Keratinocyte (primary cell): ENCODE data around the gene AGRN. TPM values are rescaled to one million over a fixed set of nuclear protein-coding genes. Genes with fewer than 3 reads are reported as not detected.

ENCODE experiments used
- DNase-seq: peaks from one replicate; pipeline ENCODE4 v3.0.0-alpha.2; 2011; ENCODE audit warnings: low read depth, missing footprints, low spot score
- FAIRE-seq: peaks from 2 replicates; lab custom pipeline; 2011; peaks lifted over from hg19 to GRCh38; lab: Jason Lieb, UNC
- H2AFZ ChIP-seq: 2 replicates; pipeline ENCODE4 v1.6.0; 2012; ENCODE audit warnings: low read length, control low read depth, inconsistent platforms; ENCODE audit not compliant: control insufficient read depth
- H3K27ac ChIP-seq: 2 replicates; pipeline ENCODE4 v1.5.1; 2011; ENCODE audit warnings: low read length; ENCODE audit not compliant: control insufficient read depth, insufficient read depth
- H3K27me3 ChIP-seq: 3 replicates; pipeline ENCODE4 v1.6.0; 2011; ENCODE audit warnings: low read length; ENCODE audit not compliant: control insufficient read depth, insufficient read depth; ENCODE audit errors: extremely low read depth
- H3K36me3 ChIP-seq, 2 experiments: 2 replicates in 1 of 2; 3 replicates in 1 of 2; pipeline ENCODE4 v1.5.1; 2011; ENCODE audit warnings: low read length in 2 of 2, mild to moderate bottlenecking in 1 of 2; ENCODE audit not compliant: control insufficient read depth in 2 of 2, insufficient read depth in 2 of 2; ENCODE audit errors: extremely low read depth in 1 of 2
- H3K4me1 ChIP-seq: 3 replicates; pipeline ENCODE4 v1.5.1; 2011; ENCODE audit warnings: low read length; ENCODE audit not compliant: control insufficient read depth, insufficient read depth; ENCODE audit errors: extremely low read depth
- H3K4me2 ChIP-seq: 3 replicates; pipeline ENCODE4 v1.6.0; 2011; ENCODE audit warnings: low read depth, low read length; ENCODE audit not compliant: control insufficient read depth, insufficient read depth; ENCODE audit errors: extremely low read depth
- H3K4me3 ChIP-seq, 3 experiments: fragments of 200-600 bp in 1 of 3; sonication (generic) in 1 of 3; 2 replicates in 2 of 3; 3 replicates in 1 of 3; pipeline ENCODE4 v1.5.1; 2011 to 2016; ENCODE audit warnings: low read length in 3 of 3, mild to moderate bottlenecking in 3 of 3, control low read depth in 2 of 3, inconsistent platforms in 1 of 3, low read depth in 1 of 3, mixed read lengths in 1 of 3, mixed run types in 1 of 3, moderate library complexity in 1 of 3; ENCODE audit not compliant: control insufficient read depth in 2 of 3, insufficient read depth in 2 of 3; ENCODE audit errors: extremely low read depth in 1 of 3
- H3K79me2 ChIP-seq: 2 replicates; pipeline ENCODE4 v1.6.0; 2012; ENCODE audit warnings: low read length; ENCODE audit not compliant: control insufficient read depth, insufficient read depth
- H3K9ac ChIP-seq: 3 replicates; pipeline ENCODE4 v1.6.0; 2011; ENCODE audit warnings: low read length; ENCODE audit not compliant: control insufficient read depth, insufficient read depth; ENCODE audit errors: extremely low read depth
- H3K9me1 ChIP-seq: 3 replicates; pipeline ENCODE4 v1.6.0; 2011; ENCODE audit warnings: low read length; ENCODE audit not compliant: control insufficient read depth, insufficient read depth; ENCODE audit errors: extremely low read depth
- H3K9me3 ChIP-seq: 2 replicates; pipeline ENCODE4 v1.5.1; 2012; ENCODE audit warnings: low read depth, low read length; ENCODE audit not compliant: control insufficient read depth
- H4K20me1 ChIP-seq: 3 replicates; pipeline ENCODE4 v1.6.0; 2011; ENCODE audit warnings: low read length; ENCODE audit not compliant: control insufficient read depth, insufficient read depth; ENCODE audit errors: extremely low read depth
- CTCF ChIP-seq, 3 experiments: IDR thresholded peaks in 1 of 3; conservative IDR thresholded peaks in 1 of 3; optimal IDR thresholded peaks in 1 of 3; 2 replicates in 2 of 3; 3 replicates in 1 of 3; pipeline versions ENCODE3 to v1.5.1; 2011; ENCODE audit warnings: low read length in 3 of 3, mild to moderate bottlenecking in 3 of 3, moderate library complexity in 2 of 3, control low read depth in 1 of 3, inconsistent platforms in 1 of 3; ENCODE audit not compliant: insufficient read depth in 2 of 3; ENCODE audit errors: extremely low read depth in 1 of 3
- EZH2 ChIP-seq: IDR thresholded peaks from one replicate; pipeline ENCODE4 v1.6.1; 2012; ENCODE audit warnings: inconsistent platforms, mild to moderate bottlenecking, low read length, moderate library complexity
- dilution Hi-C: fragments of 300-500 bp; cut with MboI; formaldehyde crosslinking; loops from one replicate; pipeline ENCODE4 v1.7.0; 2020; ENCODE audit warnings: low sequenced_read_pairs; ENCODE audit not compliant: extremely low pct_ligation_motif_present
- polyA plus RNA-seq, 5 experiments: library from polyadenylated mRNA; depleted of rRNA in 3 of 5; stranded (reverse) in 3 of 5; stranded (forward) in 1 of 5; unstranded in 1 of 5; fragments of >200 nt; gene quantifications; 1 replicate in 1 of 5; 2 replicates in 3 of 5; 3 replicates in 1 of 5; pipeline versions ENCODE4 v1.2.1 to v1.2.3, GENCODE V29; 2011 to 2012; ENCODE audit warnings: missing spikeins in 2 of 5, low read depth in 1 of 5, low replicate concordance in 1 of 5

AGRN gene
- polyA plus RNA-seq, 1 donor (not counting 4 experiments of a cell fraction or from before 2014, with no cell fraction given): 72.4 TPM

GRCh38 chr1:991895-992294 is 28.0 kb upstream of the AGRN start:
- no peak for FAIRE-seq
- H3K9me3 ChIP-seq: no peaks in the 10 kb centered on the region

GRCh38 chr1:992362-992761 is 27.6 kb upstream of the AGRN start:
- dilution Hi-C loops: no loop called here
- Histone ChIP-seq H3K27ac (no peak overlapping the region), H4K20me1 (no peaks in the 10 kb centered on the region), H3K36me3 (no peaks in the 10 kb centered on the region), H3K4me2 (no peak overlapping the region), H3K9me3 (no peaks in the 10 kb centered on the region), H3K4me3 (no peak overlapping the region), H3K9me1 (no peaks in the 10 kb centered on the region), H3K27me3 (peaks cover 9% of the 10 kb centered on the region), H3K79me2 (no peaks in the 10 kb centered on the region), H3K9ac (no peak overlapping the region), H3K4me1 (no peaks in the 10 kb centered on the region), H2AFZ (no peak overlapping the region)
- DNase-seq (no peak), FAIRE-seq (no peak)
- TF ChIP-seq EZH2: no peak
- TF ChIP-seq CTCF (optimal IDR thresholded peaks at IDR 0.05 in 1 of 3, IDR thresholded peaks at IDR 0.05 in 1 of 3, conservative IDR thresholded peaks at IDR 0.05 in 1 of 3; ENCODE audit: extremely low read depth in 1 of 3, insufficient read depth in 2 of 3, low read length in 3 of 3): no peak

More at GRCh38 chr1:991895-992294, 28.0 kb upstream of the AGRN start:
- Histone ChIP-seq H3K4me2 (no peak overlapping the region), H3K36me3 (no peaks in the 10 kb centered on the region), H3K9me1 (no peaks in the 10 kb centered on the region), H3K27ac (no peak overlapping the region), H4K20me1 (no peaks in the 10 kb centered on the region), H3K27me3 (peaks cover 5% of the 10 kb centered on the region), H3K4me3 (no peak overlapping the region), H2AFZ (no peak overlapping the region), H3K79me2 (no peaks in the 10 kb centered on the region), H3K9ac (no peak overlapping the region), H3K4me1 (no peaks in the 10 kb centered on the region)
- dilution Hi-C loops: no loop called here
- TF ChIP-seq CTCF (optimal IDR thresholded peaks at IDR 0.05 in 1 of 3, IDR thresholded peaks at IDR 0.05 in 1 of 3, conservative IDR thresholded peaks at IDR 0.05 in 1 of 3; ENCODE audit: extremely low read depth in 1 of 3, insufficient read depth in 2 of 3, low read length in 3 of 3) (no peak), EZH2 (no peak)
- DNase-seq: no peak
